GM19324 (cell line): Measurements from ENCODE around the gene CDH13.

Experiments used
- ATAC-seq: cut with Tn5 transposase; IDR thresholded peaks from one replicate; pipeline ENCODE4 v1.9.1; 2021; ENCODE audit warnings: mild to moderate bottlenecking, moderate library complexity; ENCODE audit not compliant: unreplicated experiment, low FRiP score

Gene CDH13

DNA sequence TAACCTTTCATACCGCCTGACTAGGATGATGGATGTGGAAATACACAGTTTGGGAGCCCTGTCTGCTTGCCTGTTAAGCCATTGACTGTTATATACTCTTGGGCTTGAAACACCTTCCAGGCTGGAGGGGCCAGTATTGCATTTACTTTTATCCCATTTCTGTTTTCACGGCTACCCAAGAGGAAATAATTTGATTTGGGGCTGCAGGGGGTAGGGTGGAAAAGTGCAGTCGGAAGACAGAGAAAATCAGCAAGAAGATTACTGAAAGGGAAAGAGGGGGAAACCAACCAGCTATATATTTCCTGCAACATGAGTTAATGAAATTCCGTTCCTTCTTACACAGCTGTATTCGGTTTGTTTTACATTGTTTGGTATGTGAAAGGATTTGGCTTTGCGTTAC, 202.5 kb downstream of the CDH13 start:
- ATAC-seq: no peak

DNA sequence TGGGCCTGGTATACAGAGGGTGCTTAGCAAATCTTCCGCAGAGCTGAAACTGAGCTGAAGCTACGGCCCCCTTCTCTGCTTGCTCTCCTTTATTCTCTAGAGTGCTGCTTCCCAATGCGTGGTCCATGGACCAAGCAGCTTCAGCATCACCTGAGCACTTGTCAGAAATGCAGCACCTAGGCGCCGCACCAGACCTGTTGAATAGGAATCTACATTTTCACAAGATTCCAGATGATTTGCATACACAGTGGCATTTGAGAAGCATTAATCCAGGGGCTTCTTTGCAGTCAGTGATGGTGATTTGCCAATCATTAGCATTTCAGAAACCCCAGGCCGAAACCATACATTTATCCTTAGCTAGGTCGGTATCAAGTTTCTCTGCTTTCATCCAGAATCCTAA, 204.2 kb downstream of the CDH13 start:
- ATAC-seq: no peak

DNA sequence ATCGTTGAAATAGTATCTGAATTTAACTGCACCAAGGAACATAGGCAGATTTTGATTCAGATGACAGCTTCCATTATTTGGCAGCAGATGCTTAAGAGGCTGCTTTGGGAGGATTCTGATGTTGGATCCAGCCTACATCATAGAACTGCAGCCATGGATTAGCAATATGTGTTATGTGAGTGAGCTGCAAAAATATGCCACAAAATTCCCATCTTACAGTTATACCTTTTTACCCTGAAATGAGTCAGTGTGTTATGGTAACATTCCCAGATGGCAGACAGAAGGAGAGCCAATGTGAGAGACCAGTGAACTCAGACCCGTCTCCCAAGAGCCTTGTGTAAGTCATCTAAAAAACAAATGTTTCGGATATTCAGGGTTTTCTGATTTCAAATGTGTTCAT, 206.1 kb downstream of the CDH13 start:
- no peak for ATAC-seq

DNA sequence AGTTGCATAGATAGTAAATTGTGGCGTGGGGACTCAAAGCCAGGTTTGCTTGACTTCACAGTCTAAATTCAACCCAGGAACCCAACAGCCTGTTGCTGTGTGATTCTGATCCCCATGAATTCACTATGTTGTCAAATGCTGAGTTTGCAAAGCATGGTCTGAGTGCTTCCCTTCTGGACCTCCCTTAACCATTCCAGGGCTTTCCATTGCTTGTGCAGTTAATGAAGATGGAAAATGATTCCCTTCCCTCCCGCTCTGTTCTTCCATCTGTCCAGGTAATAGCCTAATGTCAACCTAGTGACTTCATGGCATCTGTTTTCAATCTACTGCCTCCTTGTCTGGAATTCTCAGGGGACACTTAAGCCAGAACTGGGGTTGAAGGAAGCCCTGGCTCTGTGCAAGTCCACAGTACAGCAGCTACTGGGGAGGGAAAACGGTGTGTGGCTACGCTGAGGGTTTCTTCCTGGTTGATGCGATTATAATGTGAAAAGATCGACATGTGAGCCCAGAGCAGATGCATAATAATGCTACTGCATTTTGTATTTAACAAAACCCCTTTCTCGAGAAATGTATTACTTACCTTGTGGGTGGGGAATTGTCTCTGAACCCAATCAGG, 206.7 kb downstream of the CDH13 start:
- no peak for ATAC-seq

DNA sequence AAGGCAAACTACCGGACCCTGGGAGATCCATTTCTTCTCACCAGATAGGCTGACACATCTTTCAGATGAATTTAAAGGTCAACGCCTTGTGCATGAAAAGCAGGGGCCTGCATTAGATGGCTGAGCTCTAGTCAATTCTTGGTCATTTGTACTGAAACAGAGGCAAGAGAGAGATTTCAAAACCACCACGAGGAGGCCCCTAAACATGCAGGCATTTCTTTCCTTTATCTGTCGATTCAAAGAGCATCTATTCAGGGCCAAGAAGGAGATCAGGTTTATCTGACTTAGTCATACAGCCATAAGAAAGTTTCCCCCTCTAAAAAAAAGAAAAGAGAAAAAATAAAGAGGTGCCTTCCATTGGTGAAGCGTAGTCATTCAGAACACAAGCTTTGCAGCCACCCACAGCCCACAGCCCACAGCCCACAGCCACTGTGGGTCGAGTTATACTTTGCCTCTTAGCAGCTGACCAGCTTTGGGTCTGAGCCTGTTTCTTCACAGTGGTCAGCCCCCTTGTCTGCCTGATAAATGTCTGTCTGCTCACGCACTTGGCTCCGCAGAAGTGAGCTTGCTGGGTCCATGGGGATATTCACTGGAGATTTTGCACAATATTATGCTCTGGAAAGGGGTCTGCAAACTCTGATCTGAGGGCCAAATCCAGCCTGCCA, 207.5 kb downstream of the CDH13 start:
- no peak for ATAC-seq

DNA sequence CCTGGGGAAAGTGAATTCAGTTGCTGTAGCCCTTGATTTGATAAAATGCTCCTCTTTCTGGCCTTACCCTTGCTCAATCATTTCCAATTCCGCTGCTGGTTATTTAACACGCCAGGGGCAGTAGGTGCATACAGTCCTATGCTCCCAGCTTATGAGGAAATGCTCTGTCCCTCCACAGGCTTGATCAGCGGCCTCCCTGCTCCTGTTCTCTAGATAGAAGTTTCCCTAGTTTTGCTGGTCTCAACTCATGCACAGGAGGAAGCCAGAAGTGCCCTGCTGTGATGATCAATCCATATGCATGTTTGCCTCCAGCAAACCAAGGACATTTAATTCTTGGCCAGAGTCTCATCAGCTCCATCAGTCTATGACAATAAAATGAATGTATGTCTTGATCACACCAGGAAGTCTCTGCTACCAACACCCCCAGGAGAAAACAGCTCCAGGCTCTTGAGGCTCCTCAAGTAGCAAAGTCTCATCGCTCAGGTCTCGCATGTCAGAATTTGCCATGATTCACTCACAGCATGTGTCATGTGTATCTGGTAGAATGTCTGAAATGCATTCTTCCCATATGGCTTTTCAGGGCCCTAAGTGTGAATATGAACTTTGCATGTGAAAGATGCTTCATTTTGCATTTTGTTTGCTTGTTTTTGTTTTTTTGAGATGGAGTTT, 208.9 kb downstream of the CDH13 start:
- no peak for ATAC-seq

DNA sequence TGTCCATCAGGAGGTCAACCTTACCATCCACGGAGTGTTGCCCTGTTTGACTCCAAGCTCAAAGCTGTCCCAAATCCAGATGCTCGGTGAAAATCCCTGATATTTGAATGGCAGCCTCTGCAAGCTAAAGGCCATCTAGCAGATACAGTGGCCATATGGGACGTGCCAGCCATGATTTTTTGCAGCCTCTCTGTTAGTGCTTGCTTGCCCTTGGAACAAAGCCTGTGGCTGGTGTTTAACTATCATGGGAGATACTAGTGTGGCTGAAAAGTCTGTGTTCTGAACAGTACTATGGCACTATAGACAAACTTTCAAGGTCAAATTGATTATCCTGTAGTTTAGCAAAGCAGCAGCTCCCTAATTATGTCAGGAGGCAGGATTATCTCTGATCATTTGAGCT, 214.3 kb downstream of the CDH13 start:
- no peak for ATAC-seq

DNA sequence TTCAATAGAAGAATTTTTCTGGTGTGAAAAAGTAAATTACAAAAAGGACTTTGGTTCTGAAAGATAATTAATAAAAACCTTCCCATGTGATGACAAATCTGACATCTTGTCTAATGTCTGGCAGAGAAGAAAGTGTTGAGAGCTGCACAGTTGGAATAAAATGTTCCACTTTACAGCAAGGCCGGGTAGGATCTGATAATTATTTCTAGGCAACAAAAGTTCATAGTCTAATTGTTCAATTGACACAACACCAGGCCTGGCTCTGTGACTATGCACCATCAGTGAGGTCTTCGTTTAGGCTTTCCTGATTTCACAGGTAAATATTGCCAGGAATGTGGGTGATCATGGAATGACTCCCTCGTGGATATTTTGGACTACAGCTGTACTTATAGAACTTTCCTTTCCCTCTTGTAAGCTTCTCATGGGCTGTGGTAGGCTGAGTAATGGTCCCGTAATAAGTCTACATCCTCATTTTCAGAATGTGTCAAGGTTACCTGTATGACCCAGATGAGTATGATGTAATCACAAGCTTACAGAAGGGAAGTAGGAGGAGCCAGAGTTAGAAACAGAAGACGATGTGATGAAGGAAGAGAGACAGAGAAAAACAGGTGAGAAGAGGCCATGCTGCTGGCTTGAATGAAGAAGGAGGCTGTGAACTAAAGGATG, 217.0 kb downstream of the CDH13 start:
- no peak for ATAC-seq

DNA sequence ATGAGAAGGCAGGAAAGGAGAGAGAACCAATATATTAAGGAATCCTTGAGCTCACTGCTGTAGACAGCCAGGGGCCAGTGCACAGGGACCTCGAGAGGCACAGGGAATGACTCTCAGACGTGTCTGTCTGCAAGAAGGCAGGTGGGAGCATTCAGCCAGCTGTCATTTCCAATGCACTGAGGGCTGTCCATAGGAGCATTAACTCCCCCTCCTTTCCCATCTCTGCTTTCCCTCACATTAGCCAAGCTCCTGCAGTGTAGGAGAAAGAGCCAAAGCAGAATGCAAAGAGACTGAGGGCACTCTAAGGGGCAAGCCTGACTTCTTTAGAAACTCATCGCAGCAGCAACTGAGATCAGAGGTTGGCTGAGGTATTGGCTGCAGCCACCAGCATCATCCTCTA, 218.3 kb downstream of the CDH13 start:
- no peak for ATAC-seq

DNA sequence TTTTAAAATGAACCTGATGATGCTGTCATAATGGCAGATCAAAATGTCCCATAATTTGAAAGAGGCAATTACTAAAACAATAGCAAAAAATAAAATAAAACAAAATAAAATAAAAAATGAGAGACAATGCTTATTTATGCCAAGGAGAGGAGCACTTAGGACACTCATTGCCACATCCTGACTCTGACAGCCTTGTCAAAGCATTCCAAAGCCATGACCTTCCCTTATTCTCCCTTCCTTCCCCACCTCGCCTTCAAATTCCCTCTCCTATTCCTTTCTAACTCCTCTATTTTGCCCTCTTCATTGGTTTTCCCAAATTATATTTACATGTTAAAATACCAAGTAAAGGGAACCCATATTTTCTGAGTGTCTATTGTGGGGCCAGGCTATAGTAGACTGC, 220.0 kb downstream of the CDH13 start:
- no peak for ATAC-seq

DNA sequence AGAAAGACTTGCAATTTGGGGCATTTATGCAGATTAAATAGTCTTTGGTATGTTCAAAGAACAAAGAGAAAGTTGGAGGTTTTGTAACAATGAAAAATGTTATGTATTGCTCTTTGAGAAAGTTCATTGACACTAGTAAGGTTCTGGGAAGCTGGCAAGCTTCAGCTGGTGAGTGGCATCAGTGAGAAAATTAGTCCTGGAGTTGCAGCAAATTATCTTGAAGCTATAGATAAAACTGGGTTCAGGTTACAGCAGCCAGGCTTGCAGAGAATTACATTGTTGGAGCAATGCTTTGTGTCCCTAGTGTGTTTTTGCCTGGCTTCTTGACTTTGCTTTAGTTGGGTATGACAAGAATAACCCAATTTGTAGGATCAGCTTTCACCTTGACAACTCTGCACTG, 221.2 kb downstream of the CDH13 start:
- ATAC-seq: no peak

DNA sequence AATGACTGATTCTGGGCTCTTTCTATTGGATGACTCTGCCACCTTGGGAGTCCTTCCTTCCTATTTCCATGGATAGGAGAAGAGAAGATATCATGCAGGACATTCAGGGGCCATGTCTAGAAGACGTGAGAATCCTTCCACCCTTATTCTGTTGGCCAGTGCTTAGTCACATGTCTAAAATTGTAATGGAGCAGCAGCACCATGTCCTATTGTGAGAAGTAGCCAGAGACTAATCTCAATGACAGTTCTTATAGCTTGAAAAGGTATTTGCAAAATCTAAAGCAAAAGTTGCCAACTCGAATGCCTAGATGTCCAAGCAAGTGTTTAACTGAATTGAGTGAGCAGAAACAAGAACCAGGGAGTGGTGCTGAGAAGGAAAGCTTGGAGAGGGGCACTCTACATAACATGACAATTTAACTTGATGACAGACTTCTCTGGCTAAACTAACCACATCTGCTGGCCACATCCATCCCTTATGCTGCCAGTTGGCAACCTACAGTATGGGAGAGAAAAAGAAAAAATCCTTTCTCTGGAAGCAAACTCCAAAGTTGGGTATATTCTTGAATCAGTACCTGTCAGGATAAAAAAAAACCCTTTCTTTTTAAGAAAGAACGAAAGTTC, 225.7 kb downstream of the CDH13 start:
- ATAC-seq: no peak

DNA sequence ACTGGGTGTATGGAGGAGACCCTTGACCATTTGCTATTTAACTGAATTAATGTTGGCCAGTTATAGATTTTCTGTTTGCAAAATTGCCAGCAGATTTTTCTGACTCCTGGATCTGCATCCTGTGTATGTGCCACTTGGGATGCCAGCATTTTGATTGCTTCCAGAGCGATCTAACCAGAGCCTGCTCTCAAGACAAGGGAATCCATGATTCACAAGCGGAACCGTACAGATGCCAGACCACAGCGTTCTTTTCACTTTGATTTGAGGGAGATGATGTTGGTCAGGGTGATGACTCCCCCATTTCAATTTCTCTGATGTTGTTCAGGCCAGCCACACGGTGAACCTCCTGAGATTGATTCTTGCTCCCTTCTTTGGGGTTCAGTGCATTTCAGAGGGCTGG, 228.7 kb downstream of the CDH13 start:
- ATAC-seq: no peak

DNA sequence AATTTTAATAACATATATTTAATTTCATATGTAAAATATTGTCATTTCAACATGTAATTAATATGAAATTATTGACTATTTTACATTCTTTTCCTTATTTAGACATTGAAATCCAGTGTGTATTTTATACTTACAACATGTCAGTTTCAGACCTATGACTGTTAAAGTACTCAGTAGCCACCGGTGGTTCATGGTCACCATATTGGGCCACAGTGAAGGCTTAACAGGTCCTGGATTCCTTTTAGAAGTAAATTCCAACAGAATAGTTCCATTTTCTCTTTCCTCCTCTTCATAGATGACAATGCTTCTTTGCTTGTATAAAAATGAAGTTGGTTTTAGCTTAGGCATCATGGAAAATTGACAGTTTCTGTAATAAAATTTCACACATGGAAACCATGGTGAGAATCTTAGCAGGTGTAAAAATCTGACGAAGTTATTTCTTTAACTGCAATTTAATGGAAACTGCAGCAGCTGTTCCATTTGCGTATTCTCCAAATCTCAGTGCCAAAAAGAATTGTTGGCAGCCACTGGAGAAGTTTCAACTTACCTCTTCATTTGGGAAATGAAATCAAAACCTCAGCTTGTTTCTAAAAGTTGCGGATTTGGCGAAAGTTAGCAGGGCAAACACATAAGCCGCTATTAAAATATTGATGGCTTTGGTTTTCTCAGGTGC, 231.1 kb downstream of the CDH13 start:
- ATAC-seq: no peak

DNA sequence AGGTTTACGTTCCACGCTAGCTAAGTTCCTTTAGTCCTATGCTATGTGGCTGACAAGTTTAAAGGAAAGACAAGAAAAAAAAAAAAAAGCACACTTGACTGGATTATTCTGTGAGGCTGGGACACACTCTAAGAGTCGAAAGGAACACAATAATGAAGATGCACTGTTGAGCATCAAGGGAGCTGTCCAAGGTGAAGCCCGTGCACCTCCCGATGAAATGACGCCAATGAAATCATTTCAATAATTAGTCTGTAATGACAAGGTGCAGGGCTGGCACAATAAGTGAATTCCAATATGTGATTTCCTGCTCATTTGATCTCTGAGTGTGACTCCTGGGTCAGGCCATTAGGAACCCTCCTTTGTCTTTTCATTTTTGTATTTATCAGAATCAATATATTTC, 232.9 kb downstream of the CDH13 start:
- ATAC-seq: no peak

DNA sequence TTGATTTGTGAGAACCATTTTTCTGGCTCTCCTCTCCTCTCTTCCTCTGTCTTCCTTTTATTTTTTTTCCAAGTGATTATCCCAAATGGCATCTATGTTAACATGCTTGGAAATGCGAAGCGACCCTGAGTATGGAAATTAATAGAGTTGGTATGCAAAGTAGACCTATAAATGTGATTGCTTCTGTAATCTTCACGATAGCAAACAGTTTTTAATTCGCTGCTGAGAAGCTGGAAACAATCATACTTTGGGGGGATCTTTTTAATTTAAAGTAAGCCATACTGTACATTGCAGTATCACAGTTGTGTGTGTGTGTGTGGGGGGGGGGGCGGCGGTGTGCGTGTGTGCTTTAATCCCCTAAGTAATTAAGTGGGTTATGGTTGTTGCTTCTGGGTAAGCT, 233.3 kb downstream of the CDH13 start:
- ATAC-seq: no peak

DNA sequence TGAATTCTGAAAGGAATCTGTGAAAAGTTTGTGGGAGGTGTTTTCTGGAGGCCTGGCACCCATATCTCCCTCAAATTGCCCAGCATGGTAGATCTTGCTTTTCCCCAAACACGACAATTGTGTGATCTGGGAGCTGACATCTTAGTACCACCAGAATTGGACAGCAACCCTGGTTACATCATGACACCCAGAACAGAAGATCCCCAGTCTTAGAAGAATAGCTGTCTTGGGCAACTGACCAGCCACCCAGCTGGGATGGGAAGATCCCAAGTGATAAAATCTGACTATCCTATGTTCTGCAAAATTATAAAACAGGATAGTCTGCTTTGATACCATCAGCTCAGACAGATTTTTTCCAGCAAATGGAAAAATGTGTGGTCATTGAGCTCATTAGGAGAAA, 235.3 kb downstream of the CDH13 start:
- ATAC-seq: no peak

DNA sequence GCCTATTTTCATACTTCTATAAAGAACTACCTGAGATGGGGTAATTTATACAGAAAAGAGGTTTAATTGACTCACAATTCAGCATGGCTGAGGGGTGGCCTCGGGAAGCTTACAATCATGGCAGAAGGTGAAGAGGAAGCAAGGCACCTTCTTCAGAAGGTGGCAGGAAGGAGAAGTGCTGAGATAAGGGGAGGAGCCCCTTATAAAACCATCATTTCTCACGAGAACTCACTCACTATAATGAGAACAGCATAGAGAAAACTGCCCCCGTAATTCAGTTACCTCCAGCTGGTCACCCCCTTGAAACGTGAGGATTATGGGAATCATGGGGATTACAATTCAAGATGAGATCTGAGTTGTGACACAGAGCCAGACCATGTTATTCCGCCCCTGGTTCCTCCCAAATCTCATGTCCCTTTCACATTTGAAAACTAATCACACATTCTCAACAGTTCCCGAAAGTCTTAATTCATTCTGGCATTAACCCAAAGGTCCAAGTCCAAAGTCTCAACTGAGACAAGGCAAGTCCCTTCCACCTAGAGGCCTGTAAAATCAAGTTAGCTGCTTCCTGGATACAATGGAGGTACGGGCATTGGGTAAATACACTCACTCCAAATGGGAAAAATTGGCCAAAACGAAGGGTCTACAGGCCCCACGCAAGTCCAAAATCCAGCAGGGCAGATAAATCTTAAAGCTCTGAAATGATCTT, 237.7 kb downstream of the CDH13 start:
- ATAC-seq: no peak

DNA sequence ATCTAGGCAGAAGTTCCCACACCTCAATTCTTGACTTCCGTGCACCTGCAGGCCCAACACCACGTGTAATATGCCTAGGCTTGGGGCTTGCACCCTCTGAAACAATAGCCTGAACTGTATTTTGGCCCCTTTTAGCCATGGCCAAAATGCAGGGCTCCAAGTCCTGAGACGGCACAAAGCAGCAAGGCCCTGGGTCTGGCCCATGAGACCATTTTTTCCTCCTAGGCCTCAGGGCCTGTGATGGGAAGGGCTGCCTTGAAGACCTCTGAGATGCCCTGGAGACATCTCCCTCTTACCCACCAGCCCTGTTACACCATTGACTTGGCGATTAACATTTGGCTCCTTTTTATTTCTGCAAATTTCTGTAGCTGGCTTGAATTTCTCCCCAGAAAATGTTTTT, 238.6 kb downstream of the CDH13 start:
- ATAC-seq: no peak

DNA sequence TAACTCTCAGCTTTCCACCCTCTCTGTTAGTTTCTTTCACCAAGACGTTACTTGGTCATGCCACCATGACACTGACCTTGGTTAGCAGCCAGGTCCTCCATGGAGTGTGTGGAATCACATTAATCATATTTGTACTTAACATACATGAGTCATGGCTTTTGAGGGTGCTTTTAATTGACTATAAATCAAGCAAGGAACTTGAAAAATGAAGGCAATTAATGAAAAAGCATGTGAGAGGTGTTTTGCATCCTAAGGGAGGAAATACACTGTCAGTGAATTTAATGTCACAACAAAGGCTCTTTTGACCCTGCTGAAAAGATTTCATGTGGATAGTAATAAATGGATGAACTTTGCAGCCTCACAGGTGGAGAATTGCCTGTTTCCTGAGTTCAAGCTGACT, 240.7 kb downstream of the CDH13 start:
- no peak for ATAC-seq
